ENCODE data around the gene PBX1. TPM values are rescaled to one million over a fixed set of nuclear protein-coding genes. Genes with fewer than 3 reads are reported as not detected.

PBX1 gene
- total RNA-seq, 1 experiment from 2014 or later: 102 TPM

- Mint-ChIP-seq H3K36me3 (peaks cover 3% of the 10 kb centered on the region; the same call in 1 of the 2 replicates), H3K4me3 (peak overlapping the region; percentile 64), H3K9me3 (no peaks in the 10 kb centered on the region), H3K27ac (peak overlapping the region; percentile 99), H3K4me1 (peaks cover 96% of the 10 kb centered on the region), H3K27me3 (ENCODE audit: low read depth) (no peaks in the 10 kb centered on the region)
- ATAC-seq (peak; percentile 70), DNase-seq (ENCODE audit: low spot score) (peak; percentile 48)
- CTCF ChIA-PET: interaction anchor here (1.1 to 1.6 kb wide), 5 partner anchors 12 to 197 kb away, joined by 3 to 6 read pairs (median 3); no protein-coding TSS in a partner anchor
- TF ChIP-seq MYBL2 (CRISPR knock-in tag; IDR thresholded peaks at IDR 0.05) (no peak), FOXK1 (CRISPR knock-in tag; IDR thresholded peaks at IDR 0.05) (peak; percentile 92), GTF2I (CRISPR knock-in tag; conservative IDR thresholded peaks at IDR 0.05) (peak; percentile 81), NFE2L1 (CRISPR knock-in tag; IDR thresholded peaks at IDR 0.05) (no peak), E2F4 (CRISPR knock-in tag; IDR thresholded peaks at IDR 0.05; ENCODE audit: borderline replicate concordance, low read depth) (no peak), ZNF121 (CRISPR knock-in tag; IDR thresholded peaks at IDR 0.05) (peak; percentile 99), ZNF423 (CRISPR knock-in tag; IDR thresholded peaks at IDR 0.05) (peak; percentile 62; the same call in 1 of the 2 replicates)
- TF ChIP-seq, protein P1, sequence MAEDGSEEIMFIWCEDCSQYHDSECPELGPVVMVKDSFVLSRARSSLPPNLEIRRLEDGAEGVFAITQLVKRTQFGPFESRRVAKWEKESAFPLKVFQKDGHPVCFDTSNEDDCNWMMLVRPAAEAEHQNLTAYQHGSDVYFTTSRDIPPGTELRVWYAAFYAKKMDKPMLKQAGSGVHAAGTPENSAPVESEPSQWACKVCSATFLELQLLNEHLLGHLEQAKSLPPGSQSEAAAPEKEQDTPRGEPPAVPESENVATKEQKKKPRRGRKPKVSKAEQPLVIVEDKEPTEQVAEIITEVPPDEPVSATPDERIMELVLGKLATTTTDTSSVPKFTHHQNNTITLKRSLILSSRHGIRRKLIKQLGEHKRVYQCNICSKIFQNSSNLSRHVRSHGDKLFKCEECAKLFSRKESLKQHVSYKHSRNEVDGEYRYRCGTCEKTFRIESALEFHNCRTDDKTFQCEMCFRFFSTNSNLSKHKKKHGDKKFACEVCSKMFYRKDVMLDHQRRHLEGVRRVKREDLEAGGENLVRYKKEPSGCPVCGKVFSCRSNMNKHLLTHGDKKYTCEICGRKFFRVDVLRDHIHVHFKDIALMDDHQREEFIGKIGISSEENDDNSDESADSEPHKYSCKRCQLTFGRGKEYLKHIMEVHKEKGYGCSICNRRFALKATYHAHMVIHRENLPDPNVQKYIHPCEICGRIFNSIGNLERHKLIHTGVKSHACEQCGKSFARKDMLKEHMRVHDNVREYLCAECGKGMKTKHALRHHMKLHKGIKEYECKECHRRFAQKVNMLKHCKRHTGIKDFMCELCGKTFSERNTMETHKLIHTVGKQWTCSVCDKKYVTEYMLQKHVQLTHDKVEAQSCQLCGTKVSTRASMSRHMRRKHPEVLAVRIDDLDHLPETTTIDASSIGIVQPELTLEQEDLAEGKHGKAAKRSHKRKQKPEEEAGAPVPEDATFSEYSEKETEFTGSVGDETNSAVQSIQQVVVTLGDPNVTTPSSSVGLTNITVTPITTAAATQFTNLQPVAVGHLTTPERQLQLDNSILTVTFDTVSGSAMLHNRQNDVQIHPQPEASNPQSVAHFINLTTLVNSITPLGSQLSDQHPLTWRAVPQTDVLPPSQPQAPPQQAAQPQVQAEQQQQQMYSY (CRISPR knock-in tag; IDR thresholded peaks at IDR 0.05): no peak
- TF ChIP-seq, protein P2, sequence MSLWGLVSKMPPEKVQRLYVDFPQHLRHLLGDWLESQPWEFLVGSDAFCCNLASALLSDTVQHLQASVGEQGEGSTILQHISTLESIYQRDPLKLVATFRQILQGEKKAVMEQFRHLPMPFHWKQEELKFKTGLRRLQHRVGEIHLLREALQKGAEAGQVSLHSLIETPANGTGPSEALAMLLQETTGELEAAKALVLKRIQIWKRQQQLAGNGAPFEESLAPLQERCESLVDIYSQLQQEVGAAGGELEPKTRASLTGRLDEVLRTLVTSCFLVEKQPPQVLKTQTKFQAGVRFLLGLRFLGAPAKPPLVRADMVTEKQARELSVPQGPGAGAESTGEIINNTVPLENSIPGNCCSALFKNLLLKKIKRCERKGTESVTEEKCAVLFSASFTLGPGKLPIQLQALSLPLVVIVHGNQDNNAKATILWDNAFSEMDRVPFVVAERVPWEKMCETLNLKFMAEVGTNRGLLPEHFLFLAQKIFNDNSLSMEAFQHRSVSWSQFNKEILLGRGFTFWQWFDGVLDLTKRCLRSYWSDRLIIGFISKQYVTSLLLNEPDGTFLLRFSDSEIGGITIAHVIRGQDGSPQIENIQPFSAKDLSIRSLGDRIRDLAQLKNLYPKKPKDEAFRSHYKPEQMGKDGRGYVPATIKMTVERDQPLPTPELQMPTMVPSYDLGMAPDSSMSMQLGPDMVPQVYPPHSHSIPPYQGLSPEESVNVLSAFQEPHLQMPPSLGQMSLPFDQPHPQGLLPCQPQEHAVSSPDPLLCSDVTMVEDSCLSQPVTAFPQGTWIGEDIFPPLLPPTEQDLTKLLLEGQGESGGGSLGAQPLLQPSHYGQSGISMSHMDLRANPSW (CRISPR knock-in tag; conservative IDR thresholded peaks at IDR 0.05; ENCODE audit: low read depth): no peak
- TF ChIP-seq, protein P3, sequence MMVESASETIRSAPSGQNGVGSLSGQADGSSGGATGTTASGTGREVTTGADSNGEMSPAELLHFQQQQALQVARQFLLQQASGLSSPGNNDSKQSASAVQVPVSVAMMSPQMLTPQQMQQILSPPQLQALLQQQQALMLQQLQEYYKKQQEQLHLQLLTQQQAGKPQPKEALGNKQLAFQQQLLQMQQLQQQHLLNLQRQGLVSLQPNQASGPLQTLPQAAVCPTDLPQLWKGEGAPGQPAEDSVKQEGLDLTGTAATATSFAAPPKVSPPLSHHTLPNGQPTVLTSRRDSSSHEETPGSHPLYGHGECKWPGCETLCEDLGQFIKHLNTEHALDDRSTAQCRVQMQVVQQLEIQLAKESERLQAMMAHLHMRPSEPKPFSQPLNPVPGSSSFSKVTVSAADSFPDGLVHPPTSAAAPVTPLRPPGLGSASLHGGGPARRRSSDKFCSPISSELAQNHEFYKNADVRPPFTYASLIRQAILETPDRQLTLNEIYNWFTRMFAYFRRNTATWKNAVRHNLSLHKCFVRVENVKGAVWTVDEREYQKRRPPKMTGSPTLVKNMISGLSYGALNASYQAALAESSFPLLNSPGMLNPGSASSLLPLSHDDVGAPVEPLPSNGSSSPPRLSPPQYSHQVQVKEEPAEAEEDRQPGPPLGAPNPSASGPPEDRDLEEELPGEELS (CRISPR knock-in tag; IDR thresholded peaks at IDR 0.05): peak; percentile 85; the same call in 1 of the 2 replicates
- TF ChIP-seq, protein P4, sequence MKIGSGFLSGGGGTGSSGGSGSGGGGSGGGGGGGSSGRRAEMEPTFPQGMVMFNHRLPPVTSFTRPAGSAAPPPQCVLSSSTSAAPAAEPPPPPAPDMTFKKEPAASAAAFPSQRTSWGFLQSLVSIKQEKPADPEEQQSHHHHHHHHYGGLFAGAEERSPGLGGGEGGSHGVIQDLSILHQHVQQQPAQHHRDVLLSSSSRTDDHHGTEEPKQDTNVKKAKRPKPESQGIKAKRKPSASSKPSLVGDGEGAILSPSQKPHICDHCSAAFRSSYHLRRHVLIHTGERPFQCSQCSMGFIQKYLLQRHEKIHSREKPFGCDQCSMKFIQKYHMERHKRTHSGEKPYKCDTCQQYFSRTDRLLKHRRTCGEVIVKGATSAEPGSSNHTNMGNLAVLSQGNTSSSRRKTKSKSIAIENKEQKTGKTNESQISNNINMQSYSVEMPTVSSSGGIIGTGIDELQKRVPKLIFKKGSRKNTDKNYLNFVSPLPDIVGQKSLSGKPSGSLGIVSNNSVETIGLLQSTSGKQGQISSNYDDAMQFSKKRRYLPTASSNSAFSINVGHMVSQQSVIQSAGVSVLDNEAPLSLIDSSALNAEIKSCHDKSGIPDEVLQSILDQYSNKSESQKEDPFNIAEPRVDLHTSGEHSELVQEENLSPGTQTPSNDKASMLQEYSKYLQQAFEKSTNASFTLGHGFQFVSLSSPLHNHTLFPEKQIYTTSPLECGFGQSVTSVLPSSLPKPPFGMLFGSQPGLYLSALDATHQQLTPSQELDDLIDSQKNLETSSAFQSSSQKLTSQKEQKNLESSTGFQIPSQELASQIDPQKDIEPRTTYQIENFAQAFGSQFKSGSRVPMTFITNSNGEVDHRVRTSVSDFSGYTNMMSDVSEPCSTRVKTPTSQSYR (CRISPR knock-in tag; IDR thresholded peaks at IDR 0.05): no peak
- POLR2A ChIA-PET: interaction anchor here (1.1 to 1.6 kb wide), 2 partner anchors 12 to 31 kb away, joined by 3 to 6 read pairs; partner anchors contain the start of gene PBX1
These were observed 31.1 kb downstream of the PBX1 start for GRCh38 chr1:164589961-164590507.
